HCT116 (cell line): Measurements from ENCODE around the gene ST6GALNAC4. TPM values are rescaled to one million over a fixed set of nuclear protein-coding genes. Genes with fewer than 3 reads are reported as not detected.

ENCODE experiments used
- ATAC-seq: fragments of 200-7000 bp; cut with Tn5 transposase; 2 replicates; pipeline ENCODE4 v1.9.1; 2020; ENCODE audit warnings: mild to moderate bottlenecking, moderate library complexity
- BruUV-seq: library from RNA; stranded (reverse); fragments of 400-500 nt; replicated peaks from 2 replicates; lab custom pipeline; 2021; lab: Mats Ljungman, UMichigan
- CTCF ChIA-PET: fragments of 300-600 bp; sonication (Branson Sonifier 250); formaldehyde crosslinking; loops from one replicate; lab custom pipeline; 2021; ENCODE audit warnings: antibody characterized with exemption; lab: Charles Lee
- POLR2A ChIA-PET: fragments of 300-600, 350-600 bp; sonication (Branson Sonifier 250); formaldehyde crosslinking; loops from one replicate; lab custom pipeline; 2021; ENCODE audit warnings: antibody characterized with exemption; lab: Charles Lee
- RAD21 ChIA-PET, 2 experiments: fragments of 300-600 bp; sonication (Branson Sonifier 250); formaldehyde crosslinking; loops; one replicate each; lab custom pipeline; 2023; ENCODE audit warnings: low total read pairs in 2 of 2; ENCODE audit not compliant: uncharacterized antibody in 2 of 2, unreplicated experiment in 2 of 2, low non-redundant PET in 1 of 2; lab: Charles Lee
- DNase-seq: peaks from one replicate; pipeline ENCODE4 v3.0.0-alpha.2; 2010; ENCODE audit warnings: low read depth, low spot score
- H2AFZ ChIP-seq: fragments of 200-600 bp; shearing (Covaris generic), sonication (generic); 2 replicates; pipeline ENCODE4 v1.6.1; 2017; ENCODE audit warnings: low read depth, mixed run types, mixed read lengths, antibody characterized with exemption, low read length; ENCODE audit not compliant: poor library complexity, severe bottlenecking
- H3K27ac ChIP-seq: 2 replicates; pipeline ENCODE4 v1.5.1; 2012; ENCODE audit warnings: low read depth, low read length
- H3K27me3 ChIP-seq: fragments of 200-600 bp; sonication (generic); 2 replicates; pipeline ENCODE4 v1.6.1; 2016; ENCODE audit warnings: mixed run types, low read length, mixed read lengths; ENCODE audit not compliant: insufficient read depth
- H3K36me3 ChIP-seq, 2 experiments: fragments of 200-500 bp in 1 of 2; fragments of 200-600 bp in 1 of 2; sonication (Bioruptor generic) in 1 of 2; sonication (generic) in 1 of 2; 2 replicates each; pipeline versions ENCODE4 v1.5.1 to v1.6.1; 2014 to 2016; ENCODE audit warnings: low read length in 2 of 2, inconsistent platforms in 1 of 2, mixed read lengths in 1 of 2, mixed run types in 1 of 2; ENCODE audit not compliant: insufficient read depth in 2 of 2, control insufficient read depth in 1 of 2
- H3K4me1 ChIP-seq, 2 experiments: fragments of 200-600 bp in 1 of 2; sonication (generic) in 1 of 2; 2 replicates each; pipeline versions ENCODE4 v1.5.1 to v1.6.1; 2012 to 2017; ENCODE audit warnings: low read length in 2 of 2, inconsistent platforms in 1 of 2, mild to moderate bottlenecking in 1 of 2, mixed read lengths in 1 of 2, mixed run types in 1 of 2, moderate library complexity in 1 of 2; ENCODE audit not compliant: insufficient read depth in 2 of 2, control insufficient read depth in 1 of 2
- H3K4me2 ChIP-seq: fragments of 200-600 bp; sonication (generic); 2 replicates; pipeline ENCODE4 v1.6.1; 2017; ENCODE audit warnings: mixed run types, low read length, mixed read lengths
- H3K4me3 ChIP-seq, 2 experiments: fragments of 200-600 bp in 1 of 2; sonication (generic) in 1 of 2; replicated peaks in 1 of 2; 2 replicates each; pipeline ENCODE4 v1.5.1; 2011 to 2016; ENCODE audit warnings: low read length in 2 of 2, control low read depth in 1 of 2, low read depth in 1 of 2, mild to moderate bottlenecking in 1 of 2, mixed read lengths in 1 of 2, mixed run types in 1 of 2
- H3K79me2 ChIP-seq: fragments of 200-600 bp; sonication (generic); 2 replicates; pipeline ENCODE4 v1.6.1; 2017; ENCODE audit warnings: mild to moderate bottlenecking, mixed run types, low read length, moderate library complexity, mixed read lengths; ENCODE audit not compliant: insufficient read depth
- H3K9ac ChIP-seq: fragments of 200-600 bp; sonication (generic); 2 replicates; pipeline ENCODE4 v1.6.1; 2016; ENCODE audit warnings: low read length, mixed read lengths
- H3K9me2 ChIP-seq: fragments of 200-600 bp; sonication (generic), shearing (Covaris generic); 2 replicates; pipeline ENCODE4 v1.6.1; 2017; ENCODE audit warnings: mixed run types, mild to moderate bottlenecking, moderate library complexity; ENCODE audit not compliant: insufficient read depth
- H3K9me3 ChIP-seq, 2 experiments: fragments of 200-500 bp in 1 of 2; fragments of 200-600 bp in 1 of 2; sonication (Bioruptor generic) in 1 of 2; sonication (generic) in 1 of 2; 2 replicates each; pipeline ENCODE4 v1.6.1; 2014 to 2017; ENCODE audit warnings: low read length in 2 of 2, mixed read lengths in 2 of 2, inconsistent platforms in 1 of 2, low read depth in 1 of 2, mild to moderate bottlenecking in 1 of 2, mixed run types in 1 of 2, moderate library complexity in 1 of 2; ENCODE audit not compliant: control insufficient read depth in 1 of 2, insufficient read depth in 1 of 2
- H4K20me1 ChIP-seq: fragments of 200-600 bp; sonication (generic), shearing (Covaris generic); 2 replicates; pipeline ENCODE4 v1.6.1; 2017; ENCODE audit warnings: mixed run types, mild to moderate bottlenecking, moderate library complexity; ENCODE audit not compliant: insufficient read depth
- ATF3 ChIP-seq: IDR thresholded peaks from 2 replicates; pipeline ENCODE4 v1.6.1; 2012
- CBX3 ChIP-seq: IDR thresholded peaks from 2 replicates; pipeline ENCODE4 v1.6.1; 2012; ENCODE audit warnings: low read depth
- CTCF ChIP-seq, 3 experiments: fragments of 200-600 bp in 1 of 3; sonication (generic) in 1 of 3; IDR thresholded peaks in 2 of 3; conservative IDR thresholded peaks in 1 of 3; 2 replicates each; pipeline ENCODE4 v1.5.1; 2012 to 2017; ENCODE audit warnings: low read depth in 2 of 3, low read length in 2 of 3, antibody characterized with exemption in 1 of 3, borderline replicate concordance in 1 of 3, control low read depth in 1 of 3, mild to moderate bottlenecking in 1 of 3, mixed read lengths in 1 of 3, mixed run types in 1 of 3, moderate library complexity in 1 of 3; ENCODE audit not compliant: insufficient read depth in 1 of 3
- EZH2 ChIP-seq: fragments of 200-600 bp; sonication (generic); IDR thresholded peaks from 2 replicates; pipeline ENCODE4 v1.6.1; 2017; ENCODE audit warnings: antibody characterized with exemption, mixed run types
- FOSL1 ChIP-seq: IDR thresholded peaks from 2 replicates; pipeline ENCODE4 v1.6.1; 2012; ENCODE audit warnings: low read depth
- POLR2A ChIP-seq: IDR thresholded peaks from 2 replicates; pipeline ENCODE4 v1.7.0; 2011; ENCODE audit warnings: borderline replicate concordance; ENCODE audit not compliant: insufficient read depth, insufficient read length; ENCODE audit errors: extremely low read depth
- SIN3A ChIP-seq: IDR thresholded peaks from 2 replicates; pipeline ENCODE4 v1.6.1; 2012; ENCODE audit warnings: low read depth
- TCF7L2 ChIP-seq: IDR thresholded peaks from 2 replicates; pipeline ENCODE4 v1.7.0; 2011; ENCODE audit warnings: borderline replicate concordance, inconsistent platforms; ENCODE audit not compliant: insufficient read depth, insufficient read length; ENCODE audit errors: extremely low read depth
- ZFX ChIP-seq: fragments of 450-650 bp; IDR thresholded peaks from 2 replicates; pipeline ENCODE4 v1.6.1; 2017
- intact Hi-C: fragments of 100-400 bp; cut with micrococcal nuclease; formaldehyde crosslinking; loops from 2 replicates; pipeline ENCODE4 v1.10.0; 2022
- total RNA-seq: library from RNA; stranded (reverse); gene quantifications from one replicate; pipeline ENCODE4 v1.2.1, GENCODE V29; 2021; ENCODE audit not compliant: unreplicated experiment

The ST6GALNAC4 gene
- total RNA-seq, 1 experiment from 2014 or later: 49.4 TPM

- Histone ChIP-seq H4K20me1 (no peaks in the 10 kb centered on the region), H3K27ac (peak overlapping the region; percentile 45), H3K4me2 (peak overlapping the region; percentile 89), H3K4me3 (peak overlapping the region; percentile 58 to 68), H3K4me1 (peaks cover 12 to 42% of the 10 kb centered on the region in 2 experiments), H3K27me3 (no peaks in the 10 kb centered on the region), H3K79me2 (no peaks in the 10 kb centered on the region; the same call in 1 of the 2 replicates), H3K9ac (peak overlapping the region; percentile 70), H3K36me3 (no peaks in the 10 kb centered on the region), H2AFZ (no peak overlapping the region), H3K9me2 (no peaks in the 10 kb centered on the region), H3K9me3 (no peaks in the 10 kb centered on the region)
- ChIA-PET POLR2A (interaction anchor here (0.7 to 1.1 kb wide), 3 partner anchors 12 to 40 kb away, joined by 3 to 4 read pairs (median 3); partner anchors contain the start of gene ST6GALNAC4), RAD21 (no interaction called here), CTCF (interaction anchor here (1.0 kb wide), 1 partner anchor 41 kb away, joined by 3 read pairs; no protein-coding TSS in a partner anchor)
- DNase-seq (no peak), ATAC-seq (peak; percentile 35)
- intact Hi-C loops: no loop called here
- no peak for TF ChIP-seq CTCF (IDR thresholded peaks at IDR 0.05 in 2 of 3, conservative IDR thresholded peaks at IDR 0.05 in 1 of 3; ENCODE audit: borderline replicate concordance in 1 of 3, insufficient read depth in 1 of 3, low read depth in 2 of 3, low read length in 2 of 3)
- no peak for TF ChIP-seq ATF3
- TF ChIP-seq TCF7L2: no peak
- TF ChIP-seq CBX3: no peak
- TF ChIP-seq POLR2A: no peak
- TF ChIP-seq FOSL1: no peak
- no peak for TF ChIP-seq SIN3A
- TF ChIP-seq EZH2: no peak
- no peak for TF ChIP-seq ZFX
- TSS peak; percentile 75 for BruUV-seq
Observed at GRCh38 chr9:127876764-127877562, 39.9 kb downstream of the ST6GALNAC4 start.
